ENCODE measurements around the gene CABYR. TPM values are rescaled to one million over a fixed set of nuclear protein-coding genes. Genes with fewer than 3 reads are reported as not detected.
A peak's percentile ranks its signal among the peaks of the same experiment; 100 is the strongest.

The CABYR gene
- total RNA-seq, 1 donor from 2014 or later: 7.0 TPM

DNA sequence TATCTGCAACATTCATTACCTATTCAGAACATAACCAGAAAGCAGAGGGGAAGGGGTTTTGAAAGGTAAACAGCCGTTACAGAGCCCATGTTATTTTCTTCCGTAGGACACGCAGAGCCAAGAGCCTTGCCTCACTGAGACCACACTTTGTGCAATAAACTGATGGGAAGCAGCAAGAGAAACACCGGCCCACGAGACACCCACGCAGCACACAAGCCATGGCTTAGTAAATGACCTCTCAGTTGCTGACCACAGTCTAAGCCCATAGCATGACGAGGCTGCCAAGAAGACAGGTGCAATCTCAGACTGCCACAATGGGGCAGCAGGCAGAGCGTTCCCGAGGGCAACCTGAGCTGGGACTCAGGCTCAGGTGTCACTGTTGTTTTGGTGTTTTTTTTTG is 59.6 kb downstream of the CABYR start:
- Histone ChIP-seq H3K36me3 (ENCODE audit: insufficient read depth, low read length) (no peaks in the 10 kb centered on the region), H3K4me3 (ENCODE audit: insufficient read depth, low read depth, low read length) (no peak overlapping the region), H3K4me2 (ENCODE audit: low read length) (no peak overlapping the region), H3K9me3 (ENCODE audit: insufficient read depth, low read depth, low read length) (no peaks in the 10 kb centered on the region), H3K27ac (ENCODE audit: low read depth, low read length) (no peak overlapping the region), H4K20me1 (ENCODE audit: insufficient read depth, low read length) (no peaks in the 10 kb centered on the region), H3K4me1 (ENCODE audit: insufficient read depth, low read length) (no peaks in the 10 kb centered on the region), H2AFZ (ENCODE audit: low read depth, low read length) (no peak overlapping the region), H3K79me2 (ENCODE audit: insufficient read depth, low read length) (no peaks in the 10 kb centered on the region), H3K9ac (ENCODE audit: low read length) (no peak overlapping the region), H3K27me3 (ENCODE audit: insufficient read depth, low read length) (no peaks in the 10 kb centered on the region)
- Mint-ChIP-seq H3K27me3 (ENCODE audit: low read depth, unreplicated experiment) (no peaks in the 10 kb centered on the region), H3K27ac (ENCODE audit: unreplicated experiment) (no peak overlapping the region), H3K9me3 (ENCODE audit: unreplicated experiment) (no peaks in the 10 kb centered on the region), H3K4me1 (ENCODE audit: low read depth, unreplicated experiment) (peaks cover 12% of the 10 kb centered on the region), H3K36me3 (ENCODE audit: low read depth, unreplicated experiment) (peaks cover 4% of the 10 kb centered on the region), H3K4me3 (ENCODE audit: unreplicated experiment) (no peak overlapping the region)
- TF ChIP-seq EZH2 (IDR thresholded peaks at IDR 0.05; ENCODE audit: insufficient read depth, low read length): no peak
- no peak for DNase-seq (ENCODE audit: low read depth)
- no peak for FAIRE-seq

DNA sequence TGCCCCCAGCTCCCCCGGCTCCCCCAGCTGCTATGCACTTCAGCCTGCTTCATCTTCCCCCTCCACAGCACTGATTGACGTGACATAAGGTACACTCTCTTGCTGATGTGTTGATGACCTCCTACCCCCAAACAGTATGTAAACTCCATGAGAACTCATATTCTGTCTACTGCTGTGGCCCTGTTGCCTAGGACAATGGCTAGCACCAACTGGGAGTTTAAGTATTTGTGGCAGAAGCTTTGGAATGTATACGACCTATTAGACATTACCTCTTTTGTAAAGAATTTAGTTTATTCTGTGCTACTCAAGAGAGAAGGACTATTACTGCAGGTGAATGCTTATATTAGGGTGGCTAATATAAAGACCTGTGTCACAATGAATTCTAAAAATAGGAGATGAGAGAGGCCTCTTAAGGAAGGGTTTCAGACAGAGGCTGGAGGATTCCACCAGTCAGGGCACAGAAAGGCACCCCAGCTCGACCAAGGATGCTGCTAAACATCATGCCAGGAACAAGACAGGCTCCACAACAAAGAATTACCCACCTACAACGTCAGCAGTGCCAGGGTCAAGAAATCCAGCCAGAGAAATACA is 60.6 kb downstream of the CABYR start:
- no peak overlapping the region for H3K9ac ChIP-seq (ENCODE audit: low read length)
- TF ChIP-seq, protein P1, sequence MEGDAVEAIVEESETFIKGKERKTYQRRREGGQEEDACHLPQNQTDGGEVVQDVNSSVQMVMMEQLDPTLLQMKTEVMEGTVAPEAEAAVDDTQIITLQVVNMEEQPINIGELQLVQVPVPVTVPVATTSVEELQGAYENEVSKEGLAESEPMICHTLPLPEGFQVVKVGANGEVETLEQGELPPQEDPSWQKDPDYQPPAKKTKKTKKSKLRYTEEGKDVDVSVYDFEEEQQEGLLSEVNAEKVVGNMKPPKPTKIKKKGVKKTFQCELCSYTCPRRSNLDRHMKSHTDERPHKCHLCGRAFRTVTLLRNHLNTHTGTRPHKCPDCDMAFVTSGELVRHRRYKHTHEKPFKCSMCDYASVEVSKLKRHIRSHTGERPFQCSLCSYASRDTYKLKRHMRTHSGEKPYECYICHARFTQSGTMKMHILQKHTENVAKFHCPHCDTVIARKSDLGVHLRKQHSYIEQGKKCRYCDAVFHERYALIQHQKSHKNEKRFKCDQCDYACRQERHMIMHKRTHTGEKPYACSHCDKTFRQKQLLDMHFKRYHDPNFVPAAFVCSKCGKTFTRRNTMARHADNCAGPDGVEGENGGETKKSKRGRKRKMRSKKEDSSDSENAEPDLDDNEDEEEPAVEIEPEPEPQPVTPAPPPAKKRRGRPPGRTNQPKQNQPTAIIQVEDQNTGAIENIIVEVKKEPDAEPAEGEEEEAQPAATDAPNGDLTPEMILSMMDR (IDR thresholded peaks at IDR 0.05; ENCODE audit: insufficient read depth, low read depth, low read length): no peak
- no peak for TF ChIP-seq EZH2 (IDR thresholded peaks at IDR 0.05; ENCODE audit: insufficient read depth, low read length)
- H3K36me3 ChIP-seq (ENCODE audit: insufficient read depth, low read length): no peaks in the 10 kb centered on the region
- H3K27ac ChIP-seq (ENCODE audit: low read depth, low read length): no peak overlapping the region
- H4K20me1 ChIP-seq (ENCODE audit: insufficient read depth, low read length): no peaks in the 10 kb centered on the region
- no peak overlapping the region for H2AFZ ChIP-seq (ENCODE audit: low read depth, low read length)
- no peaks in the 10 kb centered on the region for H3K4me1 ChIP-seq (ENCODE audit: insufficient read depth, low read length)
- Mint-ChIP-seq H3K36me3 (ENCODE audit: low read depth, unreplicated experiment) (peaks cover 4% of the 10 kb centered on the region), H3K4me3 (ENCODE audit: unreplicated experiment) (no peak overlapping the region), H3K27me3 (ENCODE audit: low read depth, unreplicated experiment) (no peaks in the 10 kb centered on the region), H3K9me3 (ENCODE audit: unreplicated experiment) (no peaks in the 10 kb centered on the region), H3K4me1 (ENCODE audit: low read depth, unreplicated experiment) (peaks cover 12% of the 10 kb centered on the region), H3K27ac (ENCODE audit: unreplicated experiment) (peak overlapping the region; percentile 87)
- no peak for FAIRE-seq
- H3K9me3 ChIP-seq (ENCODE audit: insufficient read depth, low read depth, low read length): no peaks in the 10 kb centered on the region
- DNase-seq (ENCODE audit: low read depth): no peak
- no peak overlapping the region for H3K4me3 ChIP-seq (ENCODE audit: insufficient read depth, low read depth, low read length)
- H3K79me2 ChIP-seq (ENCODE audit: insufficient read depth, low read length): no peaks in the 10 kb centered on the region
- H3K27me3 ChIP-seq (ENCODE audit: insufficient read depth, low read length): no peaks in the 10 kb centered on the region
- H3K4me2 ChIP-seq (ENCODE audit: low read length): no peak overlapping the region

- no peaks in the 10 kb centered on the region for H3K9me3 Mint-ChIP-seq (ENCODE audit: unreplicated experiment)
- Histone ChIP-seq H3K27ac (ENCODE audit: low read depth, low read length) (no peak overlapping the region), H3K4me1 (ENCODE audit: insufficient read depth, low read length) (no peaks in the 10 kb centered on the region), H3K4me3 (ENCODE audit: insufficient read depth, low read depth, low read length) (no peak overlapping the region), H3K27me3 (ENCODE audit: insufficient read depth, low read length) (no peaks in the 10 kb centered on the region), H2AFZ (ENCODE audit: low read depth, low read length) (no peak overlapping the region), H4K20me1 (ENCODE audit: insufficient read depth, low read length) (no peaks in the 10 kb centered on the region), H3K36me3 (ENCODE audit: insufficient read depth, low read length) (no peaks in the 10 kb centered on the region), H3K9me3 (ENCODE audit: insufficient read depth, low read depth, low read length) (no peaks in the 10 kb centered on the region), H3K79me2 (ENCODE audit: insufficient read depth, low read length) (no peaks in the 10 kb centered on the region), H3K4me2 (ENCODE audit: low read length) (no peak overlapping the region), H3K9ac (ENCODE audit: low read length) (no peak overlapping the region)
- FAIRE-seq: no peak
- TF ChIP-seq EZH2 (IDR thresholded peaks at IDR 0.05; ENCODE audit: insufficient read depth, low read length): no peak
- TF ChIP-seq, protein P1 (IDR thresholded peaks at IDR 0.05; ENCODE audit: insufficient read depth, low read depth, low read length): no peak
- no peak overlapping the region for H3K27ac Mint-ChIP-seq (ENCODE audit: unreplicated experiment)
- H3K27me3 Mint-ChIP-seq (ENCODE audit: low read depth, unreplicated experiment): no peaks in the 10 kb centered on the region
- no peak overlapping the region for H3K4me3 Mint-ChIP-seq (ENCODE audit: unreplicated experiment)
- no peaks in the 10 kb centered on the region for H3K36me3 Mint-ChIP-seq (ENCODE audit: low read depth, unreplicated experiment)
- H3K4me1 Mint-ChIP-seq (ENCODE audit: low read depth, unreplicated experiment): peaks cover 12% of the 10 kb centered on the region
- no peak for DNase-seq (ENCODE audit: low read depth)
These were observed 61.8 kb downstream of the CABYR start for GRCh38 chr18:24200494-24201290.

Measured in astrocyte (in vitro differentiated cells and primary cell).